ENCODE data around the gene ZNF90. TPM values are rescaled to one million over a fixed set of nuclear protein-coding genes. Genes with fewer than 3 reads are reported as not detected.
"Not testable (repeated sequence)": the region's sequence is repeated elsewhere in the genome, so short reads cannot be mapped to it uniquely, and the experiment has no call there.

ZNF90 gene
- total RNA-seq, 1 donor from 2014 or later, result 47.2 TPM

- Mint-ChIP-seq H3K27ac (ENCODE audit: unreplicated experiment) (no peak overlapping the region), H3K27me3 (ENCODE audit: unreplicated experiment) (peaks cover 7% of the 10 kb centered on the region), H3K4me1 (ENCODE audit: low read depth, unreplicated experiment) (peaks cover 1% of the 10 kb centered on the region), H3K4me3 (ENCODE audit: unreplicated experiment) (no peak overlapping the region), H3K36me3 (ENCODE audit: unreplicated experiment) (peaks cover 24% of the 10 kb centered on the region), H3K9me3 (ENCODE audit: unreplicated experiment) (peaks cover 7% of the 10 kb centered on the region)
- TF ChIP-seq, protein P1, sequence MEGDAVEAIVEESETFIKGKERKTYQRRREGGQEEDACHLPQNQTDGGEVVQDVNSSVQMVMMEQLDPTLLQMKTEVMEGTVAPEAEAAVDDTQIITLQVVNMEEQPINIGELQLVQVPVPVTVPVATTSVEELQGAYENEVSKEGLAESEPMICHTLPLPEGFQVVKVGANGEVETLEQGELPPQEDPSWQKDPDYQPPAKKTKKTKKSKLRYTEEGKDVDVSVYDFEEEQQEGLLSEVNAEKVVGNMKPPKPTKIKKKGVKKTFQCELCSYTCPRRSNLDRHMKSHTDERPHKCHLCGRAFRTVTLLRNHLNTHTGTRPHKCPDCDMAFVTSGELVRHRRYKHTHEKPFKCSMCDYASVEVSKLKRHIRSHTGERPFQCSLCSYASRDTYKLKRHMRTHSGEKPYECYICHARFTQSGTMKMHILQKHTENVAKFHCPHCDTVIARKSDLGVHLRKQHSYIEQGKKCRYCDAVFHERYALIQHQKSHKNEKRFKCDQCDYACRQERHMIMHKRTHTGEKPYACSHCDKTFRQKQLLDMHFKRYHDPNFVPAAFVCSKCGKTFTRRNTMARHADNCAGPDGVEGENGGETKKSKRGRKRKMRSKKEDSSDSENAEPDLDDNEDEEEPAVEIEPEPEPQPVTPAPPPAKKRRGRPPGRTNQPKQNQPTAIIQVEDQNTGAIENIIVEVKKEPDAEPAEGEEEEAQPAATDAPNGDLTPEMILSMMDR (IDR thresholded peaks at IDR 0.05; ENCODE audit: partially characterized antibody, unreplicated experiment), result no peak
- DNase-seq, result no peak
Observed at GRCh38 chr19:20066861-20067260, 10.9 kb upstream of the ZNF90 start.

- H3K27ac Mint-ChIP-seq (ENCODE audit: unreplicated experiment), result no peak overlapping the region
Observed at GRCh38 chr19:20067943-20068342, 9.9 kb upstream of the ZNF90 start.

DNA sequence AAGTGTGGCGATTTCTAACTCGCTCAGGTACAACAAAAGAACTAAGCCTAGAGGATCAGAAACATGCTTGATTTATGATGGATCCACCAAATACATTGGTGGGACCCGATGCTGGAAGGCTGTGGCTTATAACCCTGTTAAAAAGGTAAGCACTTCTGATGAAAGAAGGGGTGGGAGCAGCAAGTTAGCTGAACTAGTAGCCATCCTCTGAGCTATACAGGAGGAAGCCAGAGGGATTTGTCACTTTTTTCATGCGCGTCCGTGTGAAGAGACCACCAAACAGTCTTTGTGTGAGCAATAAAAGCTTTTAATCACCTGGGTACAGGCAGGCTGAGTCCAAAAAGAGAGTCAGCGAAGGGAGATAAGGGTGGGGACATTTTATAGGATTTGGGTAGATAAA, 9.2 kb upstream of the ZNF90 start:
- not testable (repeated sequence) for H3K9me3 Mint-ChIP-seq (ENCODE audit: unreplicated experiment); H3K4me1 Mint-ChIP-seq (ENCODE audit: low read depth, unreplicated experiment); H3K4me3 Mint-ChIP-seq (ENCODE audit: unreplicated experiment); DNase-seq; H3K27me3 Mint-ChIP-seq (ENCODE audit: unreplicated experiment); H3K27ac Mint-ChIP-seq (ENCODE audit: unreplicated experiment)
- H3K36me3 Mint-ChIP-seq (ENCODE audit: unreplicated experiment), result peaks cover 29% of the 10 kb centered on the region

More at GRCh38 chr19:20067943-20068342, 9.9 kb upstream of the ZNF90 start:
- Mint-ChIP-seq H3K27me3 (ENCODE audit: unreplicated experiment) (peaks cover 7% of the 10 kb centered on the region), H3K4me3 (ENCODE audit: unreplicated experiment) (no peak overlapping the region), H3K9me3 (ENCODE audit: unreplicated experiment) (peaks cover 10% of the 10 kb centered on the region), H3K36me3 (ENCODE audit: unreplicated experiment) (peaks cover 29% of the 10 kb centered on the region), H3K4me1 (ENCODE audit: low read depth, unreplicated experiment) (peaks cover 1% of the 10 kb centered on the region)
- DNase-seq, result no peak
- TF ChIP-seq, protein P1 (IDR thresholded peaks at IDR 0.05; ENCODE audit: partially characterized antibody, unreplicated experiment), result no peak

DNA sequence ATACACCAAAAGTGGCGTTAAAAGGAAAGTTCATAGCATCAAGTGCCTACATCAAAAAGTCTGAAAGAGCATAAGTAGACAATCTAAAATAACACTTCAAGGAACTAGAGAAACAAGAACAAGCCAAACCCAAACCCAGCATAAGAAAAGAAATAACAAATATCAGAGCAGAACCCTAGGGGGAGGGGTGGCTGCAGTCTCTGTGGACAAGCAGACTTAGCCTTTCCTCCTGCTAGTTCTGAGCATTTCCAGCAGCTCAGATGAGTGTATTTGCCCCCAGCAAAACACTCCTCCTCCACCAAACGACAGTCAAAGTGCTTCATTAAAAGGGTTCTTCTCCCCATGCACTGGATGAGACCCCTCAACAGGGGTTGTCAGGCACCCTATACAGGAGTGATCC, 7.1 kb upstream of the ZNF90 start:
- H3K27ac Mint-ChIP-seq (ENCODE audit: unreplicated experiment), result no peak overlapping the region

GRCh38 chr19:20072936-20073335, 4.9 kb upstream of the ZNF90 start:
- TF ChIP-seq, protein P1 (IDR thresholded peaks at IDR 0.05; ENCODE audit: partially characterized antibody, unreplicated experiment), result no peak
- Mint-ChIP-seq H3K27ac (ENCODE audit: unreplicated experiment) (no peak overlapping the region), H3K36me3 (ENCODE audit: unreplicated experiment) (peaks cover 24% of the 10 kb centered on the region), H3K27me3 (ENCODE audit: unreplicated experiment) (peaks cover 5% of the 10 kb centered on the region), H3K4me1 (ENCODE audit: low read depth, unreplicated experiment) (peaks cover 1% of the 10 kb centered on the region), H3K9me3 (ENCODE audit: unreplicated experiment) (peaks cover 6% of the 10 kb centered on the region), H3K4me3 (ENCODE audit: unreplicated experiment) (no peak overlapping the region)
- no peak for DNase-seq

More for the DNA sequence above, 7.1 kb upstream of the ZNF90 start:
- peaks cover 1% of the 10 kb centered on the region for H3K4me1 Mint-ChIP-seq (ENCODE audit: low read depth, unreplicated experiment)
- peaks cover 29% of the 10 kb centered on the region for H3K36me3 Mint-ChIP-seq (ENCODE audit: unreplicated experiment)
- H3K9me3 Mint-ChIP-seq (ENCODE audit: unreplicated experiment), result peaks cover 6% of the 10 kb centered on the region
- TF ChIP-seq, protein P1 (IDR thresholded peaks at IDR 0.05; ENCODE audit: partially characterized antibody, unreplicated experiment), result no peak
- H3K27me3 Mint-ChIP-seq (ENCODE audit: unreplicated experiment), result peaks cover 7% of the 10 kb centered on the region
- H3K4me3 Mint-ChIP-seq (ENCODE audit: unreplicated experiment), result no peak overlapping the region
- no peak for DNase-seq

Measured in glutamatergic neuron (in vitro differentiated cells).